WTC11 (cell line): Measurements from ENCODE around the gene ADGRL3. TPM values are rescaled to one million over a fixed set of nuclear protein-coding genes. Genes with fewer than 3 reads are reported as not detected.

Experiments
- ATAC-seq: fragments of 200-7000 bp; cut with Tn5 transposase; 2 replicates; pipeline ENCODE4 v1.10.0; 2021; ENCODE audit warnings: mild to moderate bottlenecking, moderate library complexity
- CTCF ChIA-PET: fragments of 300-600 bp; sonication (Branson Sonifier 250); formaldehyde crosslinking; loops from one replicate; lab custom pipeline; 2021; ENCODE audit warnings: antibody characterized with exemption; lab: Charles Lee
- POLR2A ChIA-PET: fragments of 350-600 bp; sonication (Branson Sonifier 250); formaldehyde crosslinking; loops from one replicate; lab custom pipeline; 2021; ENCODE audit warnings: antibody characterized with exemption; lab: Charles Lee
- DNase-seq: peaks from one replicate; pipeline ENCODE4 v3.0.0; 2021; ENCODE audit warnings: low spot score
- H3K27ac Mint-ChIP-seq: 2 replicates; pipeline ENCODE4 v1.8.0; 2021; ENCODE audit warnings: mixed read lengths
- H3K27me3 Mint-ChIP-seq: 2 replicates; pipeline ENCODE4 v1.8.0; 2021; ENCODE audit warnings: low read depth, mild to moderate bottlenecking, moderate library complexity, mixed read lengths
- H3K36me3 Mint-ChIP-seq: 2 replicates; pipeline ENCODE4 v1.8.0; 2021; ENCODE audit warnings: mixed read lengths
- H3K4me1 Mint-ChIP-seq: 2 replicates; pipeline ENCODE4 v1.8.0; 2022; ENCODE audit warnings: mixed read lengths
- H3K4me3 Mint-ChIP-seq: 2 replicates; pipeline ENCODE4 v1.8.0; 2021; ENCODE audit warnings: mild to moderate bottlenecking, moderate library complexity, mixed read lengths
- H3K9me3 Mint-ChIP-seq: 2 replicates; pipeline ENCODE4 v1.8.0; 2021; ENCODE audit warnings: mixed read lengths
- ATF2 ChIP-seq: sonication (generic); formaldehyde crosslinking; IDR thresholded peaks from 2 replicates; pipeline ENCODE4 v1.8.1; 2022; ENCODE audit warnings: low read depth, missing genetic modification reagents, borderline replicate concordance
- CREM ChIP-seq: sonication (generic); formaldehyde crosslinking; IDR thresholded peaks from 2 replicates; pipeline ENCODE4 v1.8.1; 2022; ENCODE audit warnings: mild to moderate bottlenecking, missing genetic modification reagents, moderate library complexity
- JUN ChIP-seq: sonication (generic); formaldehyde crosslinking; IDR thresholded peaks from 2 replicates; pipeline ENCODE4 v1.8.0; 2023; ENCODE audit warnings: mild to moderate bottlenecking, missing genetic modification reagents
- KAT7 ChIP-seq: sonication (generic); formaldehyde crosslinking; IDR thresholded peaks from 2 replicates; pipeline ENCODE4 v1.8.1; 2023; ENCODE audit warnings: missing genetic modification reagents, mild to moderate bottlenecking, borderline replicate concordance
- NFE2L1 ChIP-seq: sonication (generic); formaldehyde crosslinking; IDR thresholded peaks from 2 replicates; pipeline ENCODE4 v1.8.1; 2023; ENCODE audit warnings: missing genetic modification reagents
- NFYB ChIP-seq: sonication (generic); formaldehyde crosslinking; conservative IDR thresholded peaks from 2 replicates; pipeline ENCODE4 v1.8.0; 2022; ENCODE audit warnings: low read depth, missing genetic modification reagents
- NR1H2 ChIP-seq: sonication (generic); formaldehyde crosslinking; IDR thresholded peaks from 2 replicates; pipeline ENCODE4 v1.9.0; 2021; ENCODE audit warnings: mild to moderate bottlenecking, moderate library complexity, missing genetic modification reagents
- OVOL2 ChIP-seq: fragments of 250-450 bp; sonication (Bioruptor Pico); IDR thresholded peaks from 2 replicates; pipeline ENCODE4 v1.9.0; 2021; ENCODE audit warnings: mild to moderate bottlenecking, borderline replicate concordance
- SMAD4 ChIP-seq: sonication (generic); formaldehyde crosslinking; IDR thresholded peaks from 2 replicates; pipeline ENCODE4 v1.8.0; 2022; ENCODE audit warnings: mild to moderate bottlenecking, missing genetic modification reagents
- STAT6 ChIP-seq: sonication (generic); formaldehyde crosslinking; conservative IDR thresholded peaks from 2 replicates; pipeline ENCODE4 v1.8.1; 2023; ENCODE audit warnings: mild to moderate bottlenecking, low read depth, missing genetic modification reagents, moderate library complexity
- TCF7 ChIP-seq: sonication (generic); formaldehyde crosslinking; IDR thresholded peaks from 2 replicates; pipeline ENCODE4 v1.8.0; 2022; ENCODE audit warnings: mild to moderate bottlenecking, low read depth, missing genetic modification reagents, moderate library complexity
- USF2 ChIP-seq: sonication (generic); formaldehyde crosslinking; IDR thresholded peaks from 2 replicates; pipeline ENCODE4 v1.8.1; 2023; ENCODE audit warnings: mild to moderate bottlenecking, missing genetic modification reagents, moderate library complexity
- ZNF263 ChIP-seq: sonication (generic); formaldehyde crosslinking; IDR thresholded peaks from 2 replicates; pipeline ENCODE4 v1.8.1; 2022; ENCODE audit warnings: low read depth, mild to moderate bottlenecking, moderate library complexity, missing genetic modification reagents
- ZNF281 ChIP-seq: sonication (generic); formaldehyde crosslinking; IDR thresholded peaks from 2 replicates; pipeline ENCODE4 v1.8.0; 2023; ENCODE audit warnings: mild to moderate bottlenecking, missing genetic modification reagents
- ZNF425 ChIP-seq: fragments of 250-450 bp; sonication (Bioruptor Pico); conservative IDR thresholded peaks from 2 replicates; pipeline ENCODE4 v1.9.0; 2021; ENCODE audit warnings: mild to moderate bottlenecking
- total RNA-seq: library from RNA; stranded (reverse); gene quantifications from 3 replicates; pipeline ENCODE4 v1.2.3, GENCODE V29; 2021

Gene ADGRL3
- total RNA-seq, 1 experiment from 2014 or later, result 8.7 TPM

- Mint-ChIP-seq H3K4me3 (no peak overlapping the region), H3K27ac (no peak overlapping the region), H3K36me3 (peaks cover 13% of the 10 kb centered on the region), H3K4me1 (no peaks in the 10 kb centered on the region), H3K9me3 (peaks cover 14% of the 10 kb centered on the region), H3K27me3 (no peaks in the 10 kb centered on the region)
- ChIA-PET POLR2A (no interaction called here), CTCF (interaction anchor here (0.7 kb wide), 1 partner anchor 78 kb away, joined by 3 read pairs; no protein-coding TSS in a partner anchor)
- no peak for TF ChIP-seq OVOL2 (CRISPR knock-in tag)
- ATAC-seq, result no peak
- DNase-seq, result no peak
These were observed 463.2 kb downstream of the ADGRL3 start for GRCh38 chr4:61663310-61663709.

- no peak for DNase-seq
- no peak for TF ChIP-seq CREM (CRISPR knock-in tag)
- no peak for TF ChIP-seq NR1H2
- no peak overlapping the region for H3K27ac Mint-ChIP-seq
- POLR2A ChIA-PET, result no interaction called here
- ATAC-seq, result no peak
- peaks cover 19% of the 10 kb centered on the region for H3K9me3 Mint-ChIP-seq
- no peaks in the 10 kb centered on the region for H3K27me3 Mint-ChIP-seq
- H3K36me3 Mint-ChIP-seq, result peaks cover 17% of the 10 kb centered on the region
- no peaks in the 10 kb centered on the region for H3K4me1 Mint-ChIP-seq
- CTCF ChIA-PET, result no interaction called here
- H3K4me3 Mint-ChIP-seq, result no peak overlapping the region
These were observed 465.5 kb downstream of the ADGRL3 start for GRCh38 chr4:61665649-61666048.

- no peak overlapping the region for H3K27ac Mint-ChIP-seq
These were observed 466.1 kb downstream of the ADGRL3 start for GRCh38 chr4:61666244-61666643.

GRCh38 chr4:61671599-61671998 lies 471.5 kb downstream of the ADGRL3 start:
- no peak for ATAC-seq
- Mint-ChIP-seq H3K36me3 (peaks cover 9% of the 10 kb centered on the region), H3K27ac (no peak overlapping the region), H3K4me1 (no peaks in the 10 kb centered on the region), H3K9me3 (peaks cover 16% of the 10 kb centered on the region), H3K27me3 (no peaks in the 10 kb centered on the region), H3K4me3 (no peak overlapping the region)
- CTCF ChIA-PET, result no interaction called here
- POLR2A ChIA-PET, result no interaction called here
- DNase-seq, result no peak
- no peak for TF ChIP-seq ATF2 (CRISPR knock-in tag)
- no peak for TF ChIP-seq NFE2L1
- no peak for TF ChIP-seq ZNF263 (CRISPR knock-in tag)
- TF ChIP-seq TCF7 (CRISPR knock-in tag), result no peak
- no peak for TF ChIP-seq JUN (CRISPR knock-in tag)
- TF ChIP-seq USF2, result no peak
- no peak for TF ChIP-seq ZNF425
- no peak for TF ChIP-seq KAT7

More at GRCh38 chr4:61666244-61666643, 466.1 kb downstream of the ADGRL3 start:
- no peak overlapping the region for H3K4me3 Mint-ChIP-seq
- H3K27me3 Mint-ChIP-seq, result no peaks in the 10 kb centered on the region
- peaks cover 23% of the 10 kb centered on the region for H3K9me3 Mint-ChIP-seq
- POLR2A ChIA-PET, result no interaction called here
- H3K4me1 Mint-ChIP-seq, result no peaks in the 10 kb centered on the region
- no peak for DNase-seq
- CTCF ChIA-PET, result no interaction called here
- ATAC-seq, result no peak
- peaks cover 22% of the 10 kb centered on the region for H3K36me3 Mint-ChIP-seq
- no peak for TF ChIP-seq NFYB (CRISPR knock-in tag)
- no peak for TF ChIP-seq STAT6 (CRISPR knock-in tag)
- no peak for TF ChIP-seq SMAD4 (CRISPR knock-in tag)
- TF ChIP-seq ZNF281 (CRISPR knock-in tag), result no peak
